HCT116 (cell line): ENCODE results near the gene MAP2K4. TPM values are rescaled to one million over a fixed set of nuclear protein-coding genes. Genes with fewer than 3 reads are reported as not detected.

ENCODE experiments used
- ATAC-seq: fragments of 200-7000 bp; cut with Tn5 transposase; 2 replicates; pipeline ENCODE4 v1.9.1; 2020; ENCODE audit warnings: mild to moderate bottlenecking, moderate library complexity
- BruUV-seq: library from RNA; stranded (reverse); fragments of 400-500 nt; replicated peaks from 2 replicates; lab custom pipeline; 2021; lab: Mats Ljungman, UMichigan
- CTCF ChIA-PET: fragments of 300-600 bp; sonication (Branson Sonifier 250); formaldehyde crosslinking; loops from one replicate; lab custom pipeline; 2021; ENCODE audit warnings: antibody characterized with exemption; lab: Charles Lee
- POLR2A ChIA-PET: fragments of 300-600, 350-600 bp; sonication (Branson Sonifier 250); formaldehyde crosslinking; loops from one replicate; lab custom pipeline; 2021; ENCODE audit warnings: antibody characterized with exemption; lab: Charles Lee
- RAD21 ChIA-PET, 2 experiments: fragments of 300-600 bp; sonication (Branson Sonifier 250); formaldehyde crosslinking; loops; one replicate each; lab custom pipeline; 2023; ENCODE audit warnings: low total read pairs in 2 of 2; ENCODE audit not compliant: uncharacterized antibody in 2 of 2, unreplicated experiment in 2 of 2, low non-redundant PET in 1 of 2; lab: Charles Lee
- DNase-seq: peaks from one replicate; pipeline ENCODE4 v3.0.0-alpha.2; 2010; ENCODE audit warnings: low read depth, low spot score
- H2AFZ ChIP-seq: fragments of 200-600 bp; shearing (Covaris generic), sonication (generic); 2 replicates; pipeline ENCODE4 v1.6.1; 2017; ENCODE audit warnings: low read depth, mixed run types, mixed read lengths, antibody characterized with exemption, low read length; ENCODE audit not compliant: poor library complexity, severe bottlenecking
- H3K27ac ChIP-seq: 2 replicates; pipeline ENCODE4 v1.5.1; 2012; ENCODE audit warnings: low read depth, low read length
- H3K27me3 ChIP-seq: fragments of 200-600 bp; sonication (generic); 2 replicates; pipeline ENCODE4 v1.6.1; 2016; ENCODE audit warnings: mixed run types, low read length, mixed read lengths; ENCODE audit not compliant: insufficient read depth
- H3K36me3 ChIP-seq, 2 experiments: fragments of 200-500 bp in 1 of 2; fragments of 200-600 bp in 1 of 2; sonication (Bioruptor generic) in 1 of 2; sonication (generic) in 1 of 2; 2 replicates each; pipeline versions ENCODE4 v1.5.1 to v1.6.1; 2014 to 2016; ENCODE audit warnings: low read length in 2 of 2, inconsistent platforms in 1 of 2, mixed read lengths in 1 of 2, mixed run types in 1 of 2; ENCODE audit not compliant: insufficient read depth in 2 of 2, control insufficient read depth in 1 of 2
- H3K4me1 ChIP-seq, 2 experiments: fragments of 200-600 bp in 1 of 2; sonication (generic) in 1 of 2; 2 replicates each; pipeline versions ENCODE4 v1.5.1 to v1.6.1; 2012 to 2017; ENCODE audit warnings: low read length in 2 of 2, inconsistent platforms in 1 of 2, mild to moderate bottlenecking in 1 of 2, mixed read lengths in 1 of 2, mixed run types in 1 of 2, moderate library complexity in 1 of 2; ENCODE audit not compliant: insufficient read depth in 2 of 2, control insufficient read depth in 1 of 2
- H3K4me2 ChIP-seq: fragments of 200-600 bp; sonication (generic); 2 replicates; pipeline ENCODE4 v1.6.1; 2017; ENCODE audit warnings: mixed run types, low read length, mixed read lengths
- H3K4me3 ChIP-seq, 2 experiments: fragments of 200-600 bp in 1 of 2; sonication (generic) in 1 of 2; replicated peaks in 1 of 2; 2 replicates each; pipeline ENCODE4 v1.5.1; 2011 to 2016; ENCODE audit warnings: low read length in 2 of 2, control low read depth in 1 of 2, low read depth in 1 of 2, mild to moderate bottlenecking in 1 of 2, mixed read lengths in 1 of 2, mixed run types in 1 of 2
- H3K79me2 ChIP-seq: fragments of 200-600 bp; sonication (generic); 2 replicates; pipeline ENCODE4 v1.6.1; 2017; ENCODE audit warnings: mild to moderate bottlenecking, mixed run types, low read length, moderate library complexity, mixed read lengths; ENCODE audit not compliant: insufficient read depth
- H3K9ac ChIP-seq: fragments of 200-600 bp; sonication (generic); 2 replicates; pipeline ENCODE4 v1.6.1; 2016; ENCODE audit warnings: low read length, mixed read lengths
- H3K9me2 ChIP-seq: fragments of 200-600 bp; sonication (generic), shearing (Covaris generic); 2 replicates; pipeline ENCODE4 v1.6.1; 2017; ENCODE audit warnings: mixed run types, mild to moderate bottlenecking, moderate library complexity; ENCODE audit not compliant: insufficient read depth
- H3K9me3 ChIP-seq, 2 experiments: fragments of 200-500 bp in 1 of 2; fragments of 200-600 bp in 1 of 2; sonication (Bioruptor generic) in 1 of 2; sonication (generic) in 1 of 2; 2 replicates each; pipeline ENCODE4 v1.6.1; 2014 to 2017; ENCODE audit warnings: low read length in 2 of 2, mixed read lengths in 2 of 2, inconsistent platforms in 1 of 2, low read depth in 1 of 2, mild to moderate bottlenecking in 1 of 2, mixed run types in 1 of 2, moderate library complexity in 1 of 2; ENCODE audit not compliant: control insufficient read depth in 1 of 2, insufficient read depth in 1 of 2
- H4K20me1 ChIP-seq: fragments of 200-600 bp; sonication (generic), shearing (Covaris generic); 2 replicates; pipeline ENCODE4 v1.6.1; 2017; ENCODE audit warnings: mixed run types, mild to moderate bottlenecking, moderate library complexity; ENCODE audit not compliant: insufficient read depth
- CBX3 ChIP-seq: IDR thresholded peaks from 2 replicates; pipeline ENCODE4 v1.6.1; 2012; ENCODE audit warnings: low read depth
- EGR1 ChIP-seq: IDR thresholded peaks from 2 replicates; pipeline ENCODE4 v1.6.1; 2012; ENCODE audit warnings: low read depth
- ELF1 ChIP-seq: IDR thresholded peaks from 2 replicates; pipeline ENCODE4 v1.6.1; 2012; ENCODE audit warnings: low read depth, borderline replicate concordance
- FOSL1 ChIP-seq: IDR thresholded peaks from 2 replicates; pipeline ENCODE4 v1.6.1; 2012; ENCODE audit warnings: low read depth
- POLR2A ChIP-seq: IDR thresholded peaks from 2 replicates; pipeline ENCODE4 v1.7.0; 2011; ENCODE audit warnings: borderline replicate concordance; ENCODE audit not compliant: insufficient read depth, insufficient read length; ENCODE audit errors: extremely low read depth
- SRF ChIP-seq: IDR thresholded peaks from 2 replicates; pipeline ENCODE4 v1.6.1; 2012; ENCODE audit warnings: low read depth
- TCF7L2 ChIP-seq: IDR thresholded peaks from 2 replicates; pipeline ENCODE4 v1.7.0; 2011; ENCODE audit warnings: borderline replicate concordance, inconsistent platforms; ENCODE audit not compliant: insufficient read depth, insufficient read length; ENCODE audit errors: extremely low read depth
- YY1 ChIP-seq: IDR thresholded peaks from 2 replicates; pipeline ENCODE4 v1.6.1; 2011; ENCODE audit warnings: low read length, low read depth, moderate library complexity, mild to moderate bottlenecking; ENCODE audit not compliant: insufficient replicate concordance; ENCODE audit errors: extremely low read depth
- ZBTB33 ChIP-seq: IDR thresholded peaks from 2 replicates; pipeline ENCODE4 v1.6.1; 2011; ENCODE audit warnings: mild to moderate bottlenecking, low read length, moderate library complexity; ENCODE audit not compliant: insufficient replicate concordance; ENCODE audit errors: extremely low read depth
- ZFX ChIP-seq: fragments of 450-650 bp; IDR thresholded peaks from 2 replicates; pipeline ENCODE4 v1.6.1; 2017
- intact Hi-C: fragments of 100-400 bp; cut with micrococcal nuclease; formaldehyde crosslinking; loops from 2 replicates; pipeline ENCODE4 v1.10.0; 2022
- total RNA-seq: library from RNA; stranded (reverse); gene quantifications from one replicate; pipeline ENCODE4 v1.2.1, GENCODE V29; 2021; ENCODE audit not compliant: unreplicated experiment
- TF ChIP-seq, protein P1 (sequence below): IDR thresholded peaks from 2 replicates; pipeline ENCODE4 v1.6.1; 2012
- TF ChIP-seq, protein P2 (sequence below): IDR thresholded peaks from 2 replicates; pipeline ENCODE4 v1.6.1; 2012

The MAP2K4 gene
- total RNA-seq, 1 experiment from 2014 or later = 42.3 TPM

- RAD21 ChIA-PET = no interaction called here
- POLR2A ChIA-PET = no interaction called here
- CTCF ChIA-PET = no interaction called here
- Histone ChIP-seq H3K4me2 (no peak overlapping the region), H3K27ac (no peak overlapping the region), H3K9me3 (no peaks in the 10 kb centered on the region), H3K27me3 (no peaks in the 10 kb centered on the region), H3K36me3 (peaks cover 3 to 14% of the 10 kb centered on the region in 2 experiments), H2AFZ (no peak overlapping the region), H3K79me2 (peaks cover 8% of the 10 kb centered on the region; the same call in 1 of the 2 replicates), H3K4me1 (no peaks in the 10 kb centered on the region), H3K9me2 (no peaks in the 10 kb centered on the region), H3K9ac (no peak overlapping the region), H4K20me1 (no peaks in the 10 kb centered on the region), H3K4me3 (no peak overlapping the region)
- DNase-seq (no peak), ATAC-seq (no peak)
- intact Hi-C loops = no loop called here
- no TSS peak for BruUV-seq
- TF ChIP-seq ZFX = no peak
- no peak for TF ChIP-seq ELF1
- TF ChIP-seq YY1 = no peak
- no peak for TF ChIP-seq SRF
- TF ChIP-seq FOSL1 = no peak
- no peak for TF ChIP-seq EGR1
Observed at GRCh38 chr17:12118617-12119016, 97.9 kb downstream of the MAP2K4 start.

DNA sequence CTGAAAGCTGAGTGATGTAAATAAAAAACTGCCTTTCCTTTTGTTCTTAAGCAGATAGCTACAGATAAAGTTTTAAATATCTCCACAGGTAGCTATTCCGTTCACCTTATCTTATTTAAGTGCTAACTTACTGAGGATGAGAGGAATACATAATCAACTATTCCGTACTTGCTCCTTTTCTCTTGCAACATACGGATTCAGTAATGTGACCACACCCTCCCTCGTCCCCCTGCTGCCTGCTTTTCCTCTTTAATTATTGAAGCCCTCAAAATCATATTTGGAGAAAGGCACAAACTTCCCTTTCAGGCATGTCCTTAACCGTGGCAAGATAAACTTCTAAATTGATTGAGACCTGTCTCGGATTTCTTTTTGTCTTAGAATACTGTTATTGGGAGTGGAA, 101.4 kb downstream of the MAP2K4 start:
- CTCF ChIA-PET = no interaction called here
- Histone ChIP-seq H3K36me3 (peaks cover 8 to 12% of the 10 kb centered on the region in 2 experiments; a peak in 3 of 4 replicates), H3K4me1 (no peaks in the 10 kb centered on the region), H3K9me2 (no peaks in the 10 kb centered on the region), H3K4me3 (no peak overlapping the region), H3K9me3 (no peaks in the 10 kb centered on the region), H4K20me1 (no peaks in the 10 kb centered on the region), H2AFZ (no peak overlapping the region), H3K27me3 (no peaks in the 10 kb centered on the region), H3K9ac (no peak overlapping the region), H3K79me2 (peaks cover 11% of the 10 kb centered on the region; the same call in 1 of the 2 replicates), H3K27ac (no peak overlapping the region), H3K4me2 (no peak overlapping the region)
- POLR2A ChIA-PET = no interaction called here
- BruUV-seq = no TSS peak
- DNase-seq = no peak
- RAD21 ChIA-PET = no interaction called here
- intact Hi-C loops = no loop called here
- ATAC-seq = no peak
- TF ChIP-seq POLR2A (no peak), ZBTB33 (no peak), TCF7L2 (no peak), FOSL1 (no peak), CBX3 (no peak), EGR1 (no peak)
- TF ChIP-seq, protein P1, sequence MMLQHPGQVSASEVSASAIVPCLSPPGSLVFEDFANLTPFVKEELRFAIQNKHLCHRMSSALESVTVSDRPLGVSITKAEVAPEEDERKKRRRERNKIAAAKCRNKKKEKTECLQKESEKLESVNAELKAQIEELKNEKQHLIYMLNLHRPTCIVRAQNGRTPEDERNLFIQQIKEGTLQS = no peak
- TF ChIP-seq, protein P2, sequence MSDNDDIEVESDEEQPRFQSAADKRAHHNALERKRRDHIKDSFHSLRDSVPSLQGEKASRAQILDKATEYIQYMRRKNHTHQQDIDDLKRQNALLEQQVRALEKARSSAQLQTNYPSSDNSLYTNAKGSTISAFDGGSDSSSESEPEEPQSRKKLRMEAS = no peak
